K562 (cell line): Measurements from ENCODE around the gene ASB6. TPM values are rescaled to one million over a fixed set of nuclear protein-coding genes. Genes with fewer than 3 reads are reported as not detected.

ENCODE experiments used
- ATAC-seq: fragments of 200-7000 bp; cut with Tn5 transposase; 3 replicates; pipeline ENCODE4 v1.9.1; 2020; ENCODE audit warnings: moderate library complexity
- BruUV-seq: library from RNA; stranded (reverse); fragments of 400-500 nt; replicated peaks from 2 replicates; lab custom pipeline; 2021; lab: Mats Ljungman, UMichigan
- CTCF ChIA-PET: fragments of 300-600 bp; formaldehyde crosslinking; extraction: SDS; loops from one replicate; lab custom pipeline; 2021; ENCODE audit warnings: low intra/inter-chr PET ratio; lab: Yijun Ruan, JAX
- POLR2A ChIA-PET: fragments of 300-600, 350-650 bp; sonication (Branson Sonifier 250); formaldehyde crosslinking; extraction: SDS; loops from one replicate; lab custom pipeline; 2021; ENCODE audit warnings: antibody characterized with exemption, inconsistent platforms; lab: Yijun Ruan, JAX
- DNase-seq, 4 experiments: peaks; one replicate each; pipeline versions ENCODE4 v3.0.0 to v3.0.0-alpha.2; 2011 to 2018; ENCODE audit warnings: low spot score in 3 of 4, mixed read lengths in 3 of 4; ENCODE audit errors: extremely low read depth in 1 of 4
- FAIRE-seq: peaks from 2 replicates; lab custom pipeline; 2011; peaks lifted over from hg19 to GRCh38; lab: Jason Lieb, UNC
- H2AFZ ChIP-seq: 2 replicates; pipeline ENCODE4 v1.6.0; 2011; ENCODE audit warnings: low read depth, low read length, control low read depth, inconsistent platforms
- H3K27ac ChIP-seq: fragments of 200-600 bp; 3 replicates; pipeline ENCODE4 v1.8.0; 2011; ENCODE audit warnings: low read depth, mild to moderate bottlenecking, control low read depth, inconsistent platforms, low read length, moderate library complexity, mixed read lengths; ENCODE audit errors: extremely low read depth
- H3K27me3 ChIP-seq, 2 experiments: fragments of 300-600 bp in 1 of 2; 2 replicates in 1 of 2; 3 replicates in 1 of 2; pipeline versions ENCODE4 v1.6.0 to v1.8.0; 2011; ENCODE audit warnings: inconsistent platforms in 2 of 2, low read length in 2 of 2, mild to moderate bottlenecking in 1 of 2, mixed read lengths in 1 of 2, moderate library complexity in 1 of 2; ENCODE audit not compliant: control insufficient read depth in 2 of 2, insufficient read depth in 2 of 2
- H3K36me3 ChIP-seq: fragments of 300-600 bp; 3 replicates; pipeline ENCODE4 v1.8.0; 2011; ENCODE audit warnings: mild to moderate bottlenecking, low read length, inconsistent platforms; ENCODE audit not compliant: control insufficient read depth, insufficient read depth
- H3K4me1 ChIP-seq, 2 experiments: fragments of 200-600 bp in 1 of 2; replicated peaks in 1 of 2; 2 replicates in 1 of 2; 3 replicates in 1 of 2; pipeline versions ENCODE4 v1.5.1 to v1.8.0; 2011; ENCODE audit warnings: inconsistent platforms in 2 of 2, low read length in 2 of 2, mild to moderate bottlenecking in 1 of 2, mixed read lengths in 1 of 2, moderate library complexity in 1 of 2; ENCODE audit not compliant: control insufficient read depth in 2 of 2, insufficient read depth in 2 of 2
- H3K4me2 ChIP-seq: 2 replicates; pipeline ENCODE4 v1.6.1; 2011; ENCODE audit warnings: low read length, control low read depth, inconsistent platforms, mixed read lengths; ENCODE audit not compliant: insufficient read depth
- H3K4me3 ChIP-seq: fragments of 200-600 bp; sonication (generic), shearing (Covaris generic); 2 replicates; pipeline ENCODE4 v1.5.1; 2016; ENCODE audit warnings: control low read depth, inconsistent platforms
- H3K79me2 ChIP-seq: fragments of 200-600 bp; 3 replicates; pipeline ENCODE4 v1.8.0; 2011; ENCODE audit warnings: low read length, inconsistent platforms; ENCODE audit not compliant: control insufficient read depth, insufficient read depth
- H3K9ac ChIP-seq, 2 experiments: 2 replicates each; pipeline versions ENCODE4 v1.6.0 to v1.6.1; 2011; ENCODE audit warnings: low read depth in 2 of 2, low read length in 2 of 2, control low read depth in 1 of 2, inconsistent platforms in 1 of 2, mild to moderate bottlenecking in 1 of 2, mixed read lengths in 1 of 2; ENCODE audit not compliant: insufficient read depth in 1 of 2
- H3K9me1 ChIP-seq: one replicate; pipeline ENCODE4 v1.6.0; 2011; ENCODE audit warnings: inconsistent platforms, mild to moderate bottlenecking, low read length, moderate library complexity; ENCODE audit not compliant: control insufficient read depth, insufficient read depth
- H3K9me3 ChIP-seq: replicated peaks from 2 replicates; pipeline ENCODE4 v1.5.1; 2011; ENCODE audit warnings: low read depth, low read length, inconsistent platforms; ENCODE audit not compliant: control insufficient read depth, insufficient read depth
- H4K20me1 ChIP-seq: replicated peaks from 2 replicates; pipeline ENCODE4 v1.6.1; 2011; ENCODE audit warnings: low read length, inconsistent platforms, mixed read lengths; ENCODE audit not compliant: control insufficient read depth, insufficient read depth
- NR2C1 ChIP-seq, 2 experiments: fragments of 450-650 bp; IDR thresholded peaks; 2 replicates each; pipeline ENCODE4 v1.6.1; 2017; ENCODE audit warnings: mild to moderate bottlenecking in 2 of 2, antibody characterized with exemption in 1 of 2, inconsistent platforms in 1 of 2, missing compliant biosample characterization in 1 of 2, missing genetic modification characterization in 1 of 2
- NR2C2 ChIP-seq, 2 experiments: fragments of 200-800 bp in 1 of 2; sonication (Bioruptor generic) in 1 of 2; sonication (generic) in 1 of 2; formaldehyde crosslinking in 1 of 2; IDR thresholded peaks; 2 replicates each; pipeline versions ENCODE4 v1.6.1 to v1.8.0; 2016 to 2022; ENCODE audit warnings: mild to moderate bottlenecking in 1 of 2, missing compliant biosample characterization in 1 of 2, missing genetic modification characterization in 1 of 2, missing genetic modification reagents in 1 of 2
- WGBS: fragments of 100-300 bp; shearing (Covaris generic); methylation state at CpG from one replicate; pipeline ENCODE4 v1.1.6; 2016; ENCODE audit warnings: low coverage, mixed read lengths; ENCODE audit not compliant: insufficient coverage; ENCODE audit errors: missing lambda C conversion rate; 5-methylcytosine and 5-hydroxymethylcytosine counted together
- in situ Hi-C: fragments of 300-500 bp; cut with MboI; formaldehyde crosslinking; loops from 4 replicates; pipeline ENCODE4 v1.15.0; 2018; ENCODE audit warnings: inconsistent platforms, mixed read lengths
- intact Hi-C: fragments of 100-400 bp; cut with micrococcal nuclease; formaldehyde crosslinking; loops from 2 replicates; pipeline ENCODE4 v1.14.2; 2022
- polyA plus RNA-seq, 8 experiments: library from polyadenylated mRNA; depleted of rRNA in 4 of 8; stranded (reverse) in 5 of 8; unstranded in 3 of 8; fragments of >200 nt; fragmentation: Nextera tagmentation in 2 of 8; fragmentation: Illumina TruSeq in 1 of 8; extraction: Ambion mirVana in 2 of 8; extraction: Trizol in 1 of 8; gene quantifications; 2 replicates each; pipeline versions ENCODE4 v1.2.1 to v1.2.3, GENCODE V29; 2011 to 2014; ENCODE audit warnings: inconsistent platforms in 1 of 8, missing spikeins in 1 of 8
- total RNA-seq, 7 experiments: library from RNA; depleted of rRNA in 6 of 7; stranded (reverse); fragments of >200 nt in 6 of 7; fragmentation: Illumina TruSeq in 2 of 7; extraction: Trizol in 2 of 7; gene quantifications; 2 replicates each; pipeline versions ENCODE4 v1.2.1 to v1.2.3, GENCODE V29; 2011 to 2021; ENCODE audit warnings: low replicate concordance in 1 of 7
- TF ChIP-seq, protein P1 (sequence below): fragments of 250-450 bp; sonication (Bioruptor Pico); IDR thresholded peaks from 2 replicates; pipeline ENCODE4 v1.8.0; 2022; ENCODE audit warnings: moderate library complexity, mild to moderate bottlenecking, inconsistent platforms

ASB6 gene
- total and polyA plus RNA-seq, 9 of the 15 experiments (the other 6 are each of a cell fraction or from before 2014, with no cell fraction given) = 0.92 to 17.8 (median 11.3) TPM

DNA sequence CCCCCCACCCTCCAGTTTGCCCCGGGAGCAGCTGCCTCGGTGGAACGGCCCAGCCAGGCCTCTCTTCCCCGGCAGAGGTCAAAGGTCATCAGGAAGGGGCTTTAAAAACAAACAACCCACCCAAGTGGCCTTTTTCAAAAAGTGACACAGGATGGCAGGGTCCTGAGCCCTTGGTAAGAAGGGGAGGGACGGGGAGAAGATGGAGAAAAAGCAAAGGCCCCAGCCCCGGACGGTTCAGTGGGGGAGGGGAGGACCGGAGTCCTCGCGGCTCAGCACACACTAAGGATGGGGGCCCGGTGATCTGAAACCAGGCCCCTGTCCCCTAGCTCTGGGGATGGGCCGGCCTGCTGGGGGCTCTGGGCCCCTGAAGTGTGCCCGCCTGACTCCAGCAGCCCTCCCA lies 24.6 kb upstream of the ASB6 start:
- no peak overlapping the region for H2AFZ ChIP-seq
- DNase-seq (no peak), FAIRE-seq (no peak)
- H4K20me1 ChIP-seq = peaks cover 9% of the 10 kb centered on the region; the same call in 1 of the 2 replicates
- no peaks in the 10 kb centered on the region for H3K79me2 ChIP-seq
- CTCF ChIA-PET = no interaction called here
- peaks cover 0 to 31% of the 10 kb centered on the region in 2 experiments; a peak in 2 of 5 replicates for H3K4me1 ChIP-seq
- BruUV-seq = no TSS peak
- 0% methylated on average over 2 of the region's 13 CpGs for WGBS
- no peak overlapping the region for H3K27ac ChIP-seq
- no peak overlapping the region for H3K4me3 ChIP-seq
- H3K9ac ChIP-seq = no peak overlapping the region
- H3K36me3 ChIP-seq = no peaks in the 10 kb centered on the region; the same call in 2 of the 3 replicates
- no peaks in the 10 kb centered on the region for H3K9me3 ChIP-seq
- intact Hi-C loops = no loop called here
- TF ChIP-seq, protein P1, sequence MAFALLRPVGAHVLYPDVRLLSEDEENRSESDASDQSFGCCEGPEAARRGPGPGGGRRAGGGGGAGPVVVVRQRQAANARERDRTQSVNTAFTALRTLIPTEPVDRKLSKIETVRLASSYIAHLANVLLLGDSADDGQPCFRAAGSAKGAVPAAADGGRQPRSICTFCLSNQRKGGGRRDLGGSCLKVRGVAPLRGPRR (CRISPR knock-in tag) = no peak
- TF ChIP-seq NR2C2 (CRISPR knock-in tag; IDR thresholded peaks at IDR 0.05) = no peak
- TF ChIP-seq NR2C2 (tag; IDR thresholded peaks at IDR 0.05) = peak; percentile 34; the same call in 1 of the 2 replicates
- peak; percentile 66 for TF ChIP-seq NR2C1 (IDR thresholded peaks at IDR 0.05)
- peak; percentile 82 for TF ChIP-seq NR2C1 (tag; IDR thresholded peaks at IDR 0.05)
- TF ChIP-seq, all 486 proteins: peak for 2
- ATAC-seq = no peak
- in situ Hi-C loops = loop anchor here (10.0 to 25.0 kb wide), 2 partner anchors 671 to 758 kb away; no protein-coding TSS in a partner anchor
- Histone ChIP-seq H3K4me2 (no peak overlapping the region), H3K27me3 (peaks cover 21 to 54% of the 10 kb centered on the region in 2 experiments), H3K9me1 (peaks cover 3% of the 10 kb centered on the region)
- POLR2A ChIA-PET = no interaction called here
